ENCODE data around the gene CST7.
"Not testable (repeated sequence)": the region's sequence is repeated elsewhere in the genome, so short reads cannot be mapped to it uniquely, and the experiment has no call there.

The CST7 gene

DNA sequence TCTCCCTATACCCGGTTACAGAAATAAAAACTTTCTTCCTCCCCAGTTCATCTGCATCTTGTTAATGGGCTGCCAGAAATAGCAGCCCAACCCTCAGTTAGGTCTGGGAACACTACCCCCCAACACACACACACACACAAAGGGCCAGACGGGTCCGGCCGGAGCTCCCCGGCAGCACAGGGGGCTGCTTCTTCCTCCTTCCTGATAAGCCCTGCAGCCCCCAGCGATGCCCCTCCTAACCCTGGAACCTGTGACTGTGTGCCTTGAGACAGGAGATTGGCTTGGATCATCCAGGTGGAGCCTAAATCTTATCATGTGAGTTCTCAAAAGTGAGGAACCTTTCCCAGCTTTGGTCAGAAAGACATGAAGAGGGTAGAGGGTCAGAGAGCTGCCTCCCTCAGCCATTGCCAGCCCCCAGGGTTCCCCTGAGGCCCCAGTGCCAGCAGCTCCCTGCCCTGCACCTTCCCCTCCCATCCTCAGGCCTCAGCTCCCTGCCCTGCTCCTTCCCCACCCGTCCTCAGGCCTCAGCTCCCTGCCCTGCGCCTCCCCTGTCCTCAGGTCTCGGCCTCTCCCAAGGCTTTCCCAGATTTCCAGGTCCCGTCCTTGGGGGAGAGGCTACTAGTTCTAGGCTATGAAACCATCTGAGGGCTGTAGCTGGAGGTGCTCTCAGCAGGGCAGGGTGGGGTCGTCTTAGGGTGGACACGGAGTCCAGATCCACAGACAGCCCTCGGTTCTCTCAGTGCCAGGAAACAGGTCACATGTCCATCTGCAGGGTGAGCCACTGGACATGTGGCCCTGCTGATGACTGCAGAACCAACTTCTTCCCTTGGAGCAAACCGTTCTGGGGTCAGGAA is 34.5 kb upstream of the CST7 start:
- Histone ChIP-seq H3K9me3 (ENCODE audit: control insufficient read depth in 5 of 5, low read length in 5 of 5) (no peaks in the 10 kb centered on the region), H3K27me3 (ENCODE audit: control insufficient read depth in 5 of 5, insufficient read depth in 4 of 5, low read length in 5 of 5) (no peaks in the 10 kb centered on the region), H3K27ac (ENCODE audit: low read depth, low read length) (no peak overlapping the region), H3K9ac (ENCODE audit: low read length in 5 of 5) (no peak overlapping the region), H3K4me1 (ENCODE audit: control insufficient read depth in 5 of 5, insufficient read depth in 5 of 5, low read length in 5 of 5) (peaks cover 3 to 18% (median 12%) of the 10 kb centered on the region in 5 donors), H3K4me3 (ENCODE audit: low read depth in 1 of 5, low read length in 5 of 5) (no peak overlapping the region), H3K36me3 (ENCODE audit: control insufficient read depth in 5 of 5, insufficient read depth in 5 of 5, low read length in 5 of 5) (no peaks in the 10 kb centered on the region)

DNA sequence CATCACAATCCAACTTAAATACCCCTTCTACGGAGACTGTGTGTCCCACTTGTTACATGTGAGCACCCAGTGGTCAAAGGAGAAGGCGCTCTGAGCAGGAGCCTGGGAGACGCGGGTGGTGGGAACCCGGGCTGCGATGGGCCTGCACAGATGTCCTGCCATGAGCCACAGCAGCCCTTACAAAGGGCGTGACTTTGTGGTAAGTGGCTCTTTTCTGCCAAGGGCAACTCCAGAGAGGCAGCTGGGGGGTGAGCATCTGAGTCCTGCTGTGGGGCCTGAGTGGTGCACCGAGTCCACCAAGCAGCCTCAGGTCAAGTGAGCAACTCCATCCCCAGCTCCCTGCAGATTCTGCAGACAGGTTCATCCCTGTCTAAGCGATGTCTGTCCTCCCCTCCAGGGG is 33.6 kb upstream of the CST7 start:
- no peak overlapping the region for H3K4me3 ChIP-seq (ENCODE audit: low read depth in 1 of 5, low read length in 5 of 5)
- no peaks in the 10 kb centered on the region for H3K27me3 ChIP-seq (ENCODE audit: control insufficient read depth in 5 of 5, insufficient read depth in 4 of 5, low read length in 5 of 5)
- H3K9me3 ChIP-seq (ENCODE audit: control insufficient read depth in 5 of 5, low read length in 5 of 5) = no peaks in the 10 kb centered on the region
- H3K9ac ChIP-seq (ENCODE audit: low read length in 5 of 5) = no peak overlapping the region
- peaks cover 3 to 20% (median 12%) of the 10 kb centered on the region in 5 donors for H3K4me1 ChIP-seq (ENCODE audit: control insufficient read depth in 5 of 5, insufficient read depth in 5 of 5, low read length in 5 of 5)
- H3K27ac ChIP-seq (ENCODE audit: low read depth, low read length) = no peak overlapping the region
- no peaks in the 10 kb centered on the region for H3K36me3 ChIP-seq (ENCODE audit: control insufficient read depth in 5 of 5, insufficient read depth in 5 of 5, low read length in 5 of 5)

DNA sequence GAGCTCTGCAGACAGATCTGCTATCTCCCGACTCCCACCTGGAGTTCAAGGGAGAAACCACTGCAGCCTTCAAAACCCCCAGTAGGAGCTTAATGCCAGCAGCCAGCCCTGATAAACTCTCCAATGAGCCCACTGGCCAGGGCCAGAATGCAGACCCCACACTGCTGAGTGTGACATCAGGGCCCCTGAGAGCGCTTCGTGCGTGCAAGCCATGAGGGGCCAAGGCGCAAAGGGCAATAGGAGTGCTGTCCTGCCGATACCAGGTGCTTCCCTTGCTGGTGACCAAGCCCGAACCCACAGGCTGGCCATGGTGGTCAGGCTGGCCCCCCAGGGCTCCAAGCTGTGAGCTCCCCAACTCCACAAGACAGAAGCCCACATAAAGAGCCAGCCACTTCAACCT is 33.2 kb upstream of the CST7 start:
- no peaks in the 10 kb centered on the region for H3K9me3 ChIP-seq (ENCODE audit: control insufficient read depth in 5 of 5, low read length in 5 of 5)
- peaks cover 3 to 25% (median 12%) of the 10 kb centered on the region in 5 donors for H3K4me1 ChIP-seq (ENCODE audit: control insufficient read depth in 5 of 5, insufficient read depth in 5 of 5, low read length in 5 of 5)
- H3K4me3 ChIP-seq (ENCODE audit: low read depth in 1 of 5, low read length in 5 of 5) = no peak overlapping the region
- H3K27me3 ChIP-seq (ENCODE audit: control insufficient read depth in 5 of 5, insufficient read depth in 4 of 5, low read length in 5 of 5) = no peaks in the 10 kb centered on the region
- no peak overlapping the region for H3K27ac ChIP-seq (ENCODE audit: low read depth, low read length)
- no peak overlapping the region for H3K9ac ChIP-seq (ENCODE audit: low read length in 5 of 5)
- H3K36me3 ChIP-seq (ENCODE audit: control insufficient read depth in 5 of 5, insufficient read depth in 5 of 5, low read length in 5 of 5) = no peaks in the 10 kb centered on the region

DNA sequence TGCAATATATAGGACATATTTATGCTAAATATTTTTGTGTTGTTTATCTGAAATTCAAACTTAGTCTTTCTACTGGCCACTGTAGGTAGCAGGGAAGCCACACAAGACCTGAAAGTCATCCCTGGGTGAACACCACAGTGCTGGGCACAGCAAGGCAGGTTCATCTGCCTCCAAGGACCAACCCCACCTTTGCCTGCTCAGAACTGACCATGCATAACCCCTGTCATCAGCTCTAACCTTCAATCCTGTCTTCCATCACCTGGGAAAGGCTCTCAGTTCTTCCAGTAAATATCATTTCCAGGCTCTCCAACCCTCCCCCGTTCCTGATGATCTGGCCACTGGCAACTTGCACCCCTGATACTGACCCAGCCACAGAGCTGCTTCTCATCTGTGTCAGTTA is 32.7 kb upstream of the CST7 start:
- H3K27me3 ChIP-seq (ENCODE audit: control insufficient read depth in 5 of 5, insufficient read depth in 4 of 5, low read length in 5 of 5) = no peaks in the 10 kb centered on the region
- H3K9ac ChIP-seq (ENCODE audit: low read length in 5 of 5) = no peak overlapping the region

DNA sequence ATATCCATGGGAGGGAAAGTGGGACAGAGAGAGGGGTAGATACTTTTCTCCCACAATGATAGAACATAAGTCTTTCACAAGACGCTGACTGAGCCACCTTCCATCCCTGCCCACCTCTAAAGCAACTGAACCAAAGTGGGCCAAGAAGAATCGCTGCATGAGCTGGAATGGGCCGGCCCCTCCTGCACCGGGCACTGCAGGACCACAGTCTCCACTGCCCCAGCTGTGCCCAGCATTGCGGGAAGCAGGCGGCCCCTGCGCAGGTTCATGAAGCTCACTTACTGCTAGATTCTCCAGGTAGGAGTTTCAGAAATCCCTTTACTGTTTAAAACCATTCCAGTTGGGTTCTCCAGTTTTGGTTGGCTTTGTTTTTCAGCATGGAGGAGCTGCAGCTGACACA is 32.0 kb upstream of the CST7 start:
- Histone ChIP-seq H3K4me3 (ENCODE audit: low read depth in 1 of 5, low read length in 5 of 5) (no peak overlapping the region), H3K36me3 (ENCODE audit: control insufficient read depth in 5 of 5, insufficient read depth in 5 of 5, low read length in 5 of 5) (no peaks in the 10 kb centered on the region), H3K9ac (ENCODE audit: low read length in 5 of 5) (no peak overlapping the region), H3K27me3 (ENCODE audit: control insufficient read depth in 5 of 5, insufficient read depth in 4 of 5, low read length in 5 of 5) (no peaks in the 10 kb centered on the region), H3K27ac (ENCODE audit: low read depth, low read length) (no peak overlapping the region), H3K9me3 (ENCODE audit: control insufficient read depth in 5 of 5, low read length in 5 of 5) (no peaks in the 10 kb centered on the region), H3K4me1 (ENCODE audit: control insufficient read depth in 5 of 5, insufficient read depth in 5 of 5, low read length in 5 of 5) (peaks cover 3 to 27% (median 12%) of the 10 kb centered on the region in 5 donors)

More for the DNA sequence above, 32.7 kb upstream of the CST7 start:
- Histone ChIP-seq H3K4me1 (ENCODE audit: control insufficient read depth in 5 of 5, insufficient read depth in 5 of 5, low read length in 5 of 5) (peaks cover 3 to 27% (median 12%) of the 10 kb centered on the region in 5 donors), H3K4me3 (ENCODE audit: low read depth in 1 of 5, low read length in 5 of 5) (no peak overlapping the region), H3K9me3 (ENCODE audit: control insufficient read depth in 5 of 5, low read length in 5 of 5) (no peaks in the 10 kb centered on the region), H3K36me3 (ENCODE audit: control insufficient read depth in 5 of 5, insufficient read depth in 5 of 5, low read length in 5 of 5) (no peaks in the 10 kb centered on the region), H3K27ac (ENCODE audit: low read depth, low read length) (no peak overlapping the region)

DNA sequence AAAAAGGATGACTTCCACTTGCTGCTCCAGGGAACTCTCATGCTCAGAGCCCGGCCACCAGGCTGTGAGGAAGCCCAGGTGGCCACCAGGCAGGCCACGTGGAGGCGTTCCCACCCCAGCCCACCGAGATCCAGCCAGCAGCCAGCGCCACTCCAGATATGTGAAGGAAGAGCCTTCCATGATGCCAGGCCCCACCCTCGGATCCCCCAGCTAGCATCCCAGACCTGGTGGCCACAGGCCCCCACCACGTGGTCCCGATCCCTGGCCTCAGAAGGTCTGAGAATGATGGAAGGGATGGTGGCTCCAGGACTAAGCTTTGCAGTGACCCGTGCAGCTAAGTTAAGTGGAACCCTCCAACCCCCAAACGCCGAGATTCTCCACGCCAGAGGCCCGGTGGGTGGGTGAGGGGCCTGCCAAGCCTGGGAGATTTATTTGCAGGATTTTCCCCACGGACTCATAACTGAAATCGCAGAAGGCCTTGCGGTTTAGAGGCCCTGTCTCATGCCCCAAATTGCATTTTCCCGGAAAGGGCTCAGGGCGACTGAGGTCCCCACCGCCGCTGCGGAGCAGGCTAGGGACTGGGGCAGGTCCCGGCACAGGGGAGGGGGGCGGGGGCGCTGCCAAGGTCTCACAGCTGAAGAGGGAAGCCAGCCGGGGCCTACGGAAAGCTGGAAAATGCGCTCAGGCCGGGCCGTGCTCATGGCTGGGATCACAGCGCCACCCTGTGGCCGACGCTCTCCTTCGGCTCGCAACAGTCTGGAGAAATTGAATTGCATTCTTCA is 31.1 kb upstream of the CST7 start:
- Histone ChIP-seq H3K27ac (ENCODE audit: low read depth, low read length) (no peak overlapping the region), H3K36me3 (ENCODE audit: control insufficient read depth in 5 of 5, insufficient read depth in 5 of 5, low read length in 5 of 5) (no peaks in the 10 kb centered on the region), H3K9me3 (ENCODE audit: control insufficient read depth in 5 of 5, low read length in 5 of 5) (no peaks in the 10 kb centered on the region), H3K27me3 (ENCODE audit: control insufficient read depth in 5 of 5, insufficient read depth in 4 of 5, low read length in 5 of 5) (no peaks in the 10 kb centered on the region), H3K4me3 (ENCODE audit: low read depth in 1 of 5, low read length in 5 of 5) (peak overlapping the region in 4 of 5 donors; percentile 6 to 41 (median 19)), H3K9ac (ENCODE audit: low read length in 5 of 5) (peak overlapping the region in 2 of 5 donors; percentile 56 to 58), H3K4me1 (ENCODE audit: control insufficient read depth in 5 of 5, insufficient read depth in 5 of 5, low read length in 5 of 5) (peaks cover 3 to 27% (median 12%) of the 10 kb centered on the region in 5 donors)

DNA sequence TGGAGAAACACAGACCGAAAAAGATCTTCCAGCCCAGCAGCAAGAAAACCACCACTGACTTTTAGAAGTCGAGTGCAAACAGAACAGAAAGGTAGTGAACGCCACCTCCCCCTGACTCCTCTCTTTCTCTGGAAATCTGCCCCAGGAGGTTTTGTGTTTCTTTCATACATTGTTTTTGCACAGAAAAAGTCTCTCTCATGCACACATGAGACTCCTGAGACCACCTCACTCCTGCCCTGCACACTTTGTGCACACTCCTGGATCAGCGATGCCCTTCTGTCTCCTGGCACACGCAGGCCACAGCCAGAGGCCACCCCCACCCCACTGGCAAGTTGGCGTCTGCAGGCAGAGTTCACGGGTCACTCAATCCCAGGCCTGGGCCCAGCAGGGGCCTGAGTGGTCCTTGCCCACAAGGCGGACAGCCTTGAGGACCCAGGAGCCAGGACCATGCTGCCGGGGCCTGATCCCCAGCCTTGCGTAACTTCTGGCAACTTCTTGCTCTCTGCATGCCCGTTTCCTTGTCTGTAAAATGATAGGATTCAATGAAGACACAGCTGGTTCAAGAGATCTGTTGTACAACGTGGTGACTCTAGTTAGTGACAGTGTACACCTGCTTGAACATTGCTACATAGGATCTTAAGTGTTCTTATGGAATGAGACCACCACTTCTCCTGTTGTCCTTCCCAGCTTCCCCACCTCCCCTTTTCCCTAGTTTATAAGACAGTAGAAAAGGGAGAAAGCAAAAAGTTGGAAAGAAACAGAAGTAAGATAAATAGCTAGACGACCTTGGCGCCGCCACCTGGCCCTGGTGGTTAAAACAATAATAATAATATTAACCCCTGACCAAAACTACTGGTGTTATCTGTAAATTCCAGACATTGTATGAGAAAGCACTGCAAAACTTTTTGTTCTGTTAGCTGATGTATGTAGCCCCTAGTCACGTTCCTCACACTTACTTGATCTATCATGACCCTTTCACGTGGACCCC is 30.2 kb upstream of the CST7 start:
- no peaks in the 10 kb centered on the region for H3K9me3 ChIP-seq (ENCODE audit: control insufficient read depth in 5 of 5, low read length in 5 of 5)
- H3K9ac ChIP-seq (ENCODE audit: low read length in 5 of 5) = peak overlapping the region in 1 of 5 donors; percentile 56
- H3K4me1 ChIP-seq (ENCODE audit: control insufficient read depth in 5 of 5, insufficient read depth in 5 of 5, low read length in 5 of 5) = peaks cover 3 to 27% (median 12%) of the 10 kb centered on the region in 5 donors
- H3K27ac ChIP-seq (ENCODE audit: low read depth, low read length) = no peak overlapping the region
- no peaks in the 10 kb centered on the region for H3K27me3 ChIP-seq (ENCODE audit: control insufficient read depth in 5 of 5, insufficient read depth in 4 of 5, low read length in 5 of 5)
- H3K36me3 ChIP-seq (ENCODE audit: control insufficient read depth in 5 of 5, insufficient read depth in 5 of 5, low read length in 5 of 5) = no peaks in the 10 kb centered on the region
- H3K4me3 ChIP-seq (ENCODE audit: low read depth in 1 of 5, low read length in 5 of 5) = peak overlapping the region in 4 of 5 donors; percentile 6 to 41 (median 19)

DNA sequence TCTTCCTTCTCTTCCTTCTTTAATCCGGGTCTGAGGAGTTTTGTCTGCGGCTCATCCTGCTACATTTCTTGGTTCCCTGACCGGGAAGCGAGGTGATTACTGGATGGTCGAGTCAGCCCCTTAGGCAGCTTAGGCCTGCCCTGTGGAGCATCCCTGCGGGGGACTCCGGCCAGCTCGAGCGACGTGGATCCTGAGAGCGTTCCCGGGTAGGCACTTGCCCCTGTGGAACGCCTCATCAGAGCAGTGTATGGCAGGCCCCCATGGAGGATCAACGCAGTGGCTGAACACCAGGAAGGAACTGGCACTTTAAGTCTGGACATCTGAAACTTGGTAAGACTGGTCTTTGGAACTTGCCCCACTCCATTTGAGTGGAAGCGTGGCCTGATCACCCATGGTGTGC is 29.4 kb upstream of the CST7 start:
- peaks cover 3 to 27% (median 12%) of the 10 kb centered on the region in 5 donors for H3K4me1 ChIP-seq (ENCODE audit: control insufficient read depth in 5 of 5, insufficient read depth in 5 of 5, low read length in 5 of 5)
- H3K4me3 ChIP-seq (ENCODE audit: low read depth in 1 of 5, low read length in 5 of 5); H3K9ac ChIP-seq (ENCODE audit: low read length in 5 of 5); H3K27ac ChIP-seq (ENCODE audit: low read depth, low read length); H3K27me3 ChIP-seq (ENCODE audit: control insufficient read depth in 5 of 5, insufficient read depth in 4 of 5, low read length in 5 of 5); H3K9me3 ChIP-seq (ENCODE audit: control insufficient read depth in 5 of 5, low read length in 5 of 5); H3K36me3 ChIP-seq (ENCODE audit: control insufficient read depth in 5 of 5, insufficient read depth in 5 of 5, low read length in 5 of 5): not testable (repeated sequence)

DNA sequence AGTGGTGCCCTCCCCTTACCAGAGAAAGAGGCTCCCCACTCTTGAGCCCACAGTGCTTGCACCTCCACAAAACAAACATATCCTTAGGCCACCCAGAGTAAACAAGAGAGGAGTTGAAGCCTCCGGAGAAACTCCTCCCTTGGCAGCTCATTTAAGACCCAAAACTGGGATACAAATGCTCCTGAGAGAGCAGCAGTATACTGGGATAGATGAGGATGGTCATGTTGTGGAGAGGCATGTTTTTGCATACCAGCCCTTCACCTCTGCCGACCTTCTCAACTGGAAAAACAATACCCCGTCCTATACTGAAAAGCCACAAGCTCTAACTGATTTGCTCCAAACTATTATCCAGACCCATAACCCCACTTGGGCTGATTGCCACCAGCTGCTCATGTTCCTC is 28.4 kb upstream of the CST7 start:
- H3K4me3 ChIP-seq (ENCODE audit: low read depth in 1 of 5, low read length in 5 of 5); H3K27ac ChIP-seq (ENCODE audit: low read depth, low read length); H3K27me3 ChIP-seq (ENCODE audit: control insufficient read depth in 5 of 5, insufficient read depth in 4 of 5, low read length in 5 of 5); H3K9ac ChIP-seq (ENCODE audit: low read length in 5 of 5); H3K36me3 ChIP-seq (ENCODE audit: control insufficient read depth in 5 of 5, insufficient read depth in 5 of 5, low read length in 5 of 5); H3K9me3 ChIP-seq (ENCODE audit: control insufficient read depth in 5 of 5, low read length in 5 of 5): not testable (repeated sequence)
- H3K4me1 ChIP-seq (ENCODE audit: control insufficient read depth in 5 of 5, insufficient read depth in 5 of 5, low read length in 5 of 5) = peaks cover 3 to 27% (median 12%) of the 10 kb centered on the region in 5 donors

Measured in subcutaneous abdominal adipose tissue (tissue), 5 donors.